Measurements from ENCODE around the gene LIG1. TPM values are rescaled to one million over a fixed set of nuclear protein-coding genes. Genes with fewer than 3 reads are reported as not detected.

LIG1 gene
- total and polyA plus RNA-seq, 9 of the 15 experiments (the other 6 are each of a cell fraction or from before 2014, with no cell fraction given), result 9.6 to 114 (median 71.1) TPM

GRCh38 chr19:48203794-48204628 is 33.9 kb upstream of the LIG1 start (continued):
- TF ChIP-seq REST (IDR thresholded peaks at IDR 0.05; ENCODE audit: borderline replicate concordance) (no peak; the same call in 1 of the 2 replicates), REST (CRISPR knock-in tag; IDR thresholded peaks at IDR 0.05; ENCODE audit: low read depth) (peak; percentile 51; the same call in 1 of the 2 replicates), TOE1 (IDR thresholded peaks at IDR 0.05; ENCODE audit: borderline replicate concordance) (no peak), TOE1 (CRISPR knock-in tag; IDR thresholded peaks at IDR 0.05; ENCODE audit: borderline replicate concordance, low read depth) (no peak), E2F5 (CRISPR knock-in tag; IDR thresholded peaks at IDR 0.05) (no peak; the same call in 1 of the 2 replicates), POLR2AphosphoS5 (IDR thresholded peaks at IDR 0.05; ENCODE audit: control insufficient read depth, insufficient read depth, low read depth, low read length) (peak; percentile 67), POU5F1 (IDR thresholded peaks at IDR 0.05; ENCODE audit: borderline replicate concordance, low read depth, low read length, partially characterized antibody) (no peak), POLR2AphosphoS2 (IDR thresholded peaks at IDR 0.05; ENCODE audit: low read length) (peak; percentile 67; the same call in 1 of the 2 replicates), RBBP5 (IDR thresholded peaks at IDR 0.05; ENCODE audit: borderline replicate concordance, insufficient read depth, low read length, poor library complexity, severe bottlenecking) (peak; percentile 57), TAF9B (IDR thresholded peaks at IDR 0.05; ENCODE audit: partially characterized antibody) (peak; percentile 17), MAFK (IDR thresholded peaks at IDR 0.05; ENCODE audit: low read length) (no peak), HLTF (IDR thresholded peaks at IDR 0.05) (0 out of 2 replicates have a peak, but pooled peaks have one; percentile 34), MAX (CRISPR knock-in tag; IDR thresholded peaks at IDR 0.05) (peak; percentile 100), ZNF586 (CRISPR knock-in tag; conservative IDR thresholded peaks at IDR 0.05) (0 out of 2 replicates have a peak, but pooled peaks have one; percentile 24), RBM14 (IDR thresholded peaks at IDR 0.05; ENCODE audit: borderline replicate concordance, insufficient read depth, low read depth, low read length) (no peak), LCOR (CRISPR knock-in tag; IDR thresholded peaks at IDR 0.05) (peak; percentile 57), TAF1 (IDR thresholded peaks at IDR 0.05; ENCODE audit: control insufficient read depth, extremely low read depth, insufficient read depth, low read length, severe bottlenecking) (peak; percentile 91)

Measured in K562 (cell line).